Neural progenitor cell (in vitro differentiated cells): ENCODE results near the gene DCDC2. TPM values are rescaled to one million over a fixed set of nuclear protein-coding genes. Genes with fewer than 3 reads are reported as not detected.
"Not testable (repeated sequence)": the region's sequence is repeated elsewhere in the genome, so short reads cannot be mapped to it uniquely, and the experiment has no call there.

Experiments
- DNase-seq: peaks from one replicate; pipeline ENCODE4 v3.0.0-alpha.2; 2016; ENCODE audit warnings: low spot score
- H2AFZ ChIP-seq: fragments of 200-600 bp; sonication (generic); replicated peaks from 2 replicates; pipeline ENCODE4 v1.6.1; 2016; ENCODE audit warnings: antibody characterized with exemption
- H3F3A ChIP-seq: fragments of 200-600 bp; sonication (generic); 2 replicates; pipeline ENCODE4 v1.6.1; 2016; ENCODE audit warnings: antibody characterized with exemption, low read depth
- H3K27ac ChIP-seq: fragments of 200-600 bp; sonication (generic); 2 replicates; pipeline ENCODE4 v1.5.1; 2016; ENCODE audit warnings: mild to moderate bottlenecking
- H3K27me3 ChIP-seq: fragments of 200-600 bp; sonication (generic); 2 replicates; pipeline ENCODE4 v1.6.1; 2016; ENCODE audit warnings: mild to moderate bottlenecking, moderate library complexity
- H3K36me3 ChIP-seq: fragments of 200-600 bp; sonication (generic); 2 replicates; pipeline ENCODE4 v1.5.1; 2016
- H3K4me1 ChIP-seq: fragments of 200-600 bp; sonication (generic); 2 replicates; pipeline ENCODE4 v1.6.1; 2016; ENCODE audit warnings: mixed run types
- H3K4me2 ChIP-seq: fragments of 200-600 bp; sonication (generic); 2 replicates; pipeline ENCODE4 v1.6.1; 2016
- H3K4me3 ChIP-seq: fragments of 200-600 bp; sonication (generic); 2 replicates; pipeline ENCODE4 v1.5.1; 2016
- H3K79me2 ChIP-seq: fragments of 200-600 bp; sonication (generic); 2 replicates; pipeline ENCODE4 v1.6.1; 2016; ENCODE audit warnings: low read depth
- H3K9ac ChIP-seq: fragments of 200-600 bp; sonication (generic); 2 replicates; pipeline ENCODE4 v1.6.1; 2016
- H3K9me3 ChIP-seq: fragments of 200-600 bp; sonication (generic); 2 replicates; pipeline ENCODE4 v1.5.1; 2016; ENCODE audit warnings: low read depth
- H4K20me1 ChIP-seq: fragments of 200-600 bp; sonication (generic); 2 replicates; pipeline ENCODE4 v1.6.1; 2016; ENCODE audit warnings: low read depth
- H3K27ac Mint-ChIP-seq: 3 replicates; pipeline ENCODE4 v1.8.0; 2021; ENCODE audit warnings: mixed read lengths
- H3K27me3 Mint-ChIP-seq: 2 replicates; pipeline ENCODE4 v1.8.0; 2022; ENCODE audit warnings: low read depth, mild to moderate bottlenecking, inconsistent platforms, moderate library complexity, mixed read lengths; ENCODE audit not compliant: insufficient read depth
- H3K36me3 Mint-ChIP-seq: 3 replicates; pipeline ENCODE4 v1.8.0; 2021; ENCODE audit warnings: mixed read lengths
- H3K4me1 Mint-ChIP-seq: 3 replicates; pipeline ENCODE4 v1.8.0; 2021; ENCODE audit warnings: mixed read lengths
- H3K4me3 Mint-ChIP-seq: 3 replicates; pipeline ENCODE4 v1.8.0; 2021; ENCODE audit warnings: mild to moderate bottlenecking, moderate library complexity, mixed read lengths
- H3K9me3 Mint-ChIP-seq: 3 replicates; pipeline ENCODE4 v1.8.0; 2020; ENCODE audit warnings: mixed read lengths
- EZH2 ChIP-seq: fragments of 200-600 bp; sonication (generic); IDR thresholded peaks from 2 replicates; pipeline ENCODE4 v1.6.1; 2017; ENCODE audit warnings: antibody characterized with exemption, mild to moderate bottlenecking, moderate library complexity
- EZH2phosphoT487 ChIP-seq: fragments of 200-600 bp; sonication (generic); IDR thresholded peaks from 2 replicates; pipeline ENCODE4 v1.6.1; 2017; ENCODE audit warnings: antibody characterized with exemption
- total RNA-seq: library from RNA; depleted of rRNA; stranded (reverse); fragments of >200 nt; gene quantifications from 2 replicates; pipeline ENCODE4 v1.2.3, GENCODE V29; 2015; ENCODE audit warnings: low replicate concordance
- TF ChIP-seq, protein P1 (sequence below): fragments of 200-600 bp; sonication (generic); IDR thresholded peaks from 2 replicates; pipeline ENCODE4 v1.5.1; 2017; ENCODE audit warnings: antibody characterized with exemption, mild to moderate bottlenecking

The DCDC2 gene
- total RNA-seq, 1 donor from 2014 or later: not detected

DNA sequence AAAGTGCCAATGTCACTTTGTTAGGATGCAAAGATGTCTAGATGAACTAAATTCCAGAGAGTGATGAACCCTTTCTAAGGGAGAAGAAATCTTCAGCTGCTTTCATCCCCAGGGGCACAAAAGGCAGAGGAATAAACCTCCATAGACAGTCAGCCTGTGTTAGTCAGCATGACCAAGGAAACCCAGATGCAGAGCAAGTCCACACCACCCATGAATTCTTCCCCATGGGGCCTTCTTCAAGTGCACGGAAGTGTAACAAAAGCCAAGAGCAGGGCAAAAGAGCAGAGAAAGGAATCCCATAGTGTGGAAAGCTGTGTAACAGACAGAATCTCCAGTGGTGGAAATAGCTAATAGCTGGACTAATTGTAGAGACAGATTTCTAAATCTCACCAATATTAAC, 50.0 kb downstream of the DCDC2 start:
- Mint-ChIP-seq H3K27ac (peak overlapping the region; percentile 19), H3K36me3 (peaks cover 5% of the 10 kb centered on the region), H3K4me1 (peaks cover 11% of the 10 kb centered on the region), H3K27me3 (peaks cover 5% of the 10 kb centered on the region), H3K9me3 (peaks cover 13% of the 10 kb centered on the region), H3K4me3 (no peak overlapping the region)
- no peaks in the 10 kb centered on the region for H3K4me1 ChIP-seq
- H3K9me3 ChIP-seq: no peaks in the 10 kb centered on the region
- DNase-seq: no peak
- H2AFZ ChIP-seq: no peak overlapping the region
- H3K9ac ChIP-seq: no peak overlapping the region
- no peaks in the 10 kb centered on the region for H3K27me3 ChIP-seq
- no peaks in the 10 kb centered on the region for H4K20me1 ChIP-seq
- no peak overlapping the region for H3K4me3 ChIP-seq
- TF ChIP-seq, protein P1, sequence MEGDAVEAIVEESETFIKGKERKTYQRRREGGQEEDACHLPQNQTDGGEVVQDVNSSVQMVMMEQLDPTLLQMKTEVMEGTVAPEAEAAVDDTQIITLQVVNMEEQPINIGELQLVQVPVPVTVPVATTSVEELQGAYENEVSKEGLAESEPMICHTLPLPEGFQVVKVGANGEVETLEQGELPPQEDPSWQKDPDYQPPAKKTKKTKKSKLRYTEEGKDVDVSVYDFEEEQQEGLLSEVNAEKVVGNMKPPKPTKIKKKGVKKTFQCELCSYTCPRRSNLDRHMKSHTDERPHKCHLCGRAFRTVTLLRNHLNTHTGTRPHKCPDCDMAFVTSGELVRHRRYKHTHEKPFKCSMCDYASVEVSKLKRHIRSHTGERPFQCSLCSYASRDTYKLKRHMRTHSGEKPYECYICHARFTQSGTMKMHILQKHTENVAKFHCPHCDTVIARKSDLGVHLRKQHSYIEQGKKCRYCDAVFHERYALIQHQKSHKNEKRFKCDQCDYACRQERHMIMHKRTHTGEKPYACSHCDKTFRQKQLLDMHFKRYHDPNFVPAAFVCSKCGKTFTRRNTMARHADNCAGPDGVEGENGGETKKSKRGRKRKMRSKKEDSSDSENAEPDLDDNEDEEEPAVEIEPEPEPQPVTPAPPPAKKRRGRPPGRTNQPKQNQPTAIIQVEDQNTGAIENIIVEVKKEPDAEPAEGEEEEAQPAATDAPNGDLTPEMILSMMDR: no peak
- no peak for TF ChIP-seq EZH2
- H3K4me2 ChIP-seq: no peak overlapping the region
- H3F3A ChIP-seq: no peaks in the 10 kb centered on the region
- no peaks in the 10 kb centered on the region for H3K36me3 ChIP-seq
- H3K79me2 ChIP-seq: no peaks in the 10 kb centered on the region
- H3K27ac ChIP-seq: no peak overlapping the region

DNA sequence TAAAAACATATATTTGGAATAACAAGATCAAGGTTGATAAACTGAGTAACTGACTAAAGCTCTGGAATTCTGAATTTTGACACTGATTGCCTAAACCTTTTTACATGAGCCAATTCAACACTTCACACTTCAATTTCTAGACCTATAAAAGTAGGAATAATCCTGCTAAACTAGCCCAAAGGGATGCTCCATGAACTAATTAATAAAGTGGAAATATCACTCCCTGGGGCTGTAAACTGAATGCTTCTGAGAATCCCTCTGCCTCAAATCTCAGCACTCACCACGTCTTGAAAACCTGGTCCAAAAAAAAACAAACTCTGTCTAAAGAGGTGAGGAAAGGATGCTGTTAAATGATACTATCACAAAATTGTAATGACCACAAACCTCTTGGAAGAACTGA, 50.9 kb downstream of the DCDC2 start:
- Histone ChIP-seq H3K27ac (no peak overlapping the region), H3K36me3 (no peaks in the 10 kb centered on the region), H3K27me3 (no peaks in the 10 kb centered on the region), H3F3A (no peaks in the 10 kb centered on the region), H3K79me2 (no peaks in the 10 kb centered on the region), H3K9ac (no peak overlapping the region), H3K4me1 (peaks cover 2% of the 10 kb centered on the region), H4K20me1 (no peaks in the 10 kb centered on the region), H3K9me3 (no peaks in the 10 kb centered on the region), H2AFZ (no peak overlapping the region), H3K4me3 (no peak overlapping the region), H3K4me2 (no peak overlapping the region)
- Mint-ChIP-seq H3K9me3 (peaks cover 11% of the 10 kb centered on the region), H3K4me3 (no peak overlapping the region), H3K27me3 (peaks cover 5% of the 10 kb centered on the region), H3K36me3 (peaks cover 3% of the 10 kb centered on the region), H3K4me1 (peaks cover 13% of the 10 kb centered on the region), H3K27ac (no peak overlapping the region)
- no peak for DNase-seq
- TF ChIP-seq EZH2: no peak

DNA sequence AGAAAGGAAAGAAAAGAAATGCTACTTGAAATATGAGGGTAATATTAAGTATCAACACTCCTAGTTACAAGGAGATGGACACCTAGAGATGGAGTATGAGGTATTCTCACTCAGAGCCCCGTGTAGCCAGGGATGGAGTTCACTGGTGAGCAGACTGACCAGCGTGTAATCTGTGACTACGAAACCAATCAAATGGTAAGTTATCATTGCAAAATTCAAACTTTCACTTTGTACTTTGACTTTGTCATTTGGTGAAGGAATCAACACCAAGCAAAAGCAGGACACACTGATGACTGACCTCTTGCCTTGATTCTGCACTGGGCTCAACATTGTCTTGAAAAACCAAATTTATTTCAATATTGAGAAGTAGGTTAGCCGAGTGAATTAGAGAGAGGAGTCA, 51.8 kb downstream of the DCDC2 start:
- Histone ChIP-seq H3K9me3 (no peaks in the 10 kb centered on the region), H3K36me3 (no peaks in the 10 kb centered on the region), H3K27ac (no peak overlapping the region), H3K79me2 (no peaks in the 10 kb centered on the region), H3K4me2 (no peak overlapping the region), H3K9ac (no peak overlapping the region), H3K27me3 (no peaks in the 10 kb centered on the region), H3K4me1 (peaks cover 5% of the 10 kb centered on the region), H4K20me1 (no peaks in the 10 kb centered on the region), H3F3A (no peaks in the 10 kb centered on the region), H3K4me3 (no peak overlapping the region), H2AFZ (no peak overlapping the region)
- peaks cover 13% of the 10 kb centered on the region for H3K4me1 Mint-ChIP-seq
- no peaks in the 10 kb centered on the region for H3K36me3 Mint-ChIP-seq
- no peak overlapping the region for H3K27ac Mint-ChIP-seq
- no peak overlapping the region for H3K4me3 Mint-ChIP-seq
- no peak for DNase-seq
- H3K9me3 Mint-ChIP-seq: peaks cover 6% of the 10 kb centered on the region
- peaks cover 2% of the 10 kb centered on the region for H3K27me3 Mint-ChIP-seq
- no peak for TF ChIP-seq EZH2

DNA sequence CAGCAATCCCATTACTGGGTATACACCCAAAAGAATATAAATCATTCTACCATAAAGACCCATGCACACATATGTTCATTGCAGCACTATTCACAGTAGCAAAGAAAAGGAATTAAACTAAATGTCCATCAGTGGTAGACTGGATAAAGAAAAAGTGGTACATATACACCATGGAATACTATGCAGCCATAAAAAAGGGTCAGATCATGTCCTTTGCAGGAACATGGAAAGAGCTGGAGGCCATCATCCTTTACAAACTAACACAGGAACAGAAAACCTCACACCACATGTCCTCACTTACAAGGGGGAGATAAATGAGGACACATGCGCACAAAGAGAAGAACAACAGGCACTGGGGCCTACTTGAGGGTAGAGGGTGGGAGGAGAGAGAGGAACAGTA, 60.9 kb downstream of the DCDC2 start:
- peaks cover under 1% of the 10 kb centered on the region for H3K27me3 Mint-ChIP-seq

DNA sequence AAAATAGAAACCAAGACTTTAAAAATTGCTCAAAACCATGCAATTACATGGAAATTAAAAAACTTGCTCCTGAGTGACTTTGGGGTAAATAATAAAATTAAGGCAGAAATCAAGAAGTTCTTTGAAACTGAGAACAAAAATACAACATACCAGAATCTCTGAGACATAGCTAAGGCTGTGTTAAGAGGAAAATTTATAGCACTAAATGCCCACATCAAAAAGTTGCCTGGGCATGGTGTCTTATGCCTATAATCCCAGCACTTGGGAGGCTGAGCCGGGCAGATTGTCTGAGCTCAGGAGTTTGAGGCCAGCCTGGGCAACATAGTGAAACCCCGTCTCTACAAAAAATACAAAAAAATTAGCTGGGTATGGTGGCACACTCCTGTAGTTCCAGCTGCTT, 64.0 kb downstream of the DCDC2 start:
- not testable (repeated sequence) for H3K27me3 ChIP-seq, H3K4me3 Mint-ChIP-seq, H3K4me1 Mint-ChIP-seq, H3K27ac ChIP-seq, H3K4me3 ChIP-seq, H2AFZ ChIP-seq, H4K20me1 ChIP-seq, H3K27me3 Mint-ChIP-seq, H3K27ac Mint-ChIP-seq, H3K9ac ChIP-seq, H3K4me2 ChIP-seq, H3K36me3 ChIP-seq, H3K9me3 ChIP-seq, H3F3A ChIP-seq, H3K79me2 ChIP-seq, H3K4me1 ChIP-seq, DNase-seq, H3K36me3 Mint-ChIP-seq
- peaks cover 23% of the 10 kb centered on the region for H3K9me3 Mint-ChIP-seq

More for the DNA sequence above, 60.9 kb downstream of the DCDC2 start:
- H3K36me3 ChIP-seq: no peaks in the 10 kb centered on the region
- no peak overlapping the region for H3K9ac ChIP-seq
- H3K4me2 ChIP-seq: no peak overlapping the region
- no peaks in the 10 kb centered on the region for H3K9me3 ChIP-seq
- no peak for DNase-seq
- no peaks in the 10 kb centered on the region for H3K36me3 Mint-ChIP-seq
- no peak overlapping the region for H3K27ac Mint-ChIP-seq
- H3K79me2 ChIP-seq: no peaks in the 10 kb centered on the region
- no peaks in the 10 kb centered on the region for H3K27me3 ChIP-seq
- peaks cover 23% of the 10 kb centered on the region for H3K9me3 Mint-ChIP-seq
- H3K4me3 ChIP-seq: no peak overlapping the region
- no peak overlapping the region for H2AFZ ChIP-seq
- H3K4me3 Mint-ChIP-seq: no peak overlapping the region
- no peaks in the 10 kb centered on the region for H3K4me1 Mint-ChIP-seq
- TF ChIP-seq EZH2phosphoT487 (no peak), EZH2 (no peak)
- TF ChIP-seq, protein P1: no peak
- no peak overlapping the region for H3K27ac ChIP-seq
- H3K4me1 ChIP-seq: peaks cover 3% of the 10 kb centered on the region
- no peaks in the 10 kb centered on the region for H4K20me1 ChIP-seq
- no peaks in the 10 kb centered on the region for H3F3A ChIP-seq
